ENCODE data around the gene ISOC1.

The ISOC1 gene

DNA sequence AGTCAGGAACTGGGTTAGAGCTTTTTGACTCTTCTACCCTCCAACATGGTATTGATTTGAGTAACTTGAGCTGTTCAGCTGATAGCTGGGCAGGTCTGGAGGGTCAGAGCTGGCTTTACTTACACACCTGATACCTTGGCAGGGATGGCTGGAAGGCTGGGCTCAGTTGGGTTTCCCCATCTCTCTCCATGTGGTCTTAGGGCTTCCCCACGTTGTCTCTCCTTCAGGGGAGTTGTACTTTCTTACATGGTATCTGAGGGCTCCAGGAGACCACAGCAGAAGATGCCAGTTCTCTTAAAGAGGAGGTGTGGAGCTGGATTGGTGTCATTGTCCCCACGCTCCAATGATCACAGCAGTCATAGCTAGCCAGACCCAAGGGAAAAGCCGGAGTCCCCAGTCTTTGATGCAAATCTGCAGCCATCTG, 25.6 kb downstream of the ISOC1 start:
- no peak for DNase-seq (ENCODE audit: low read depth in 1 of 2, low spot score in 1 of 2)
- in situ Hi-C loops (cut with HindIII; ENCODE audit: low pct_unique_long_range_greater_than_20kb, low sequenced_read_pairs): no loop called here
- no peak for TF ChIP-seq JUND (IDR thresholded peaks at IDR 0.05; ENCODE audit: low read depth)

DNA sequence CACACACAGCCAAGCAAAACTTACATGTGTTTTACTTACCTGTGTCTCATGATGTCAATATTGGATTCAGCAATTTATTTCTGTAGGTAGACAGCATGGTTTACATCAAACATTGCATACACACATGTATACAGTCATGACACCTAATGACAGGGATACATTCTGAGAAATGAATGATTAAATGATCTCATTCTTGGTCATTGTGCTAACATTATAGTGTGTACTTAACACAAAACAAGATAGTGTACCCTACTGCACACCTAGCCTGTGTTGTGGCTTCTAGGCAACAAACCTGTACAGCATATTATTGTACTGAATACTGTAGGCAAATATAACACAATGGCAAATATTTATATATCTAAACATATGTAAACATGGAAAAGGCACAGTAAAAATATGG, 28.0 kb downstream of the ISOC1 start:
- in situ Hi-C loops (cut with HindIII; ENCODE audit: low pct_unique_long_range_greater_than_20kb, low sequenced_read_pairs): no loop called here
- peak in 1 of 2 experiments; percentile 20 for DNase-seq (ENCODE audit: low read depth in 1 of 2, low spot score in 1 of 2)
- no peak for TF ChIP-seq JUND (IDR thresholded peaks at IDR 0.05; ENCODE audit: low read depth)

DNA sequence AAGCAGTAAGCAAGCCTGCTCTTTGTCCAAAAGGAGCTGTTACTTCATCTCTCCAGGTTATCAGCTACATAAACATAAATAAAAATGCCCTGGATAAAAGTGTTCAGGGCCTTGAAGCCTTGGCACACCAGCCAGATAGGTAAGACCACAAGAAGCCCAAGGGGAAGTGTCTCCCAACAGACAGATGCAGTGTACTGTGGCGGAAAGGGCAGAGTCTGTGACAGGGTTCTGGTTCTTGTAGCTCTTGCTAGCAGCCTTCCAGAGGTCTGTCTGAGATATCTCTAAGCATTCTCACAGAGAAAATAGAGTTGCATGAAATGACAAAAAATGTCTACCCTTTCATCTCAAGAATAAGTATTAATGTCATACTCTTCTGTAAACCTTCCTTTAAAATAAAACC, 30.1 kb downstream of the ISOC1 start:
- TF ChIP-seq JUND (IDR thresholded peaks at IDR 0.05; ENCODE audit: low read depth): no peak
- in situ Hi-C loops (cut with HindIII; ENCODE audit: low pct_unique_long_range_greater_than_20kb, low sequenced_read_pairs): no loop called here

DNA sequence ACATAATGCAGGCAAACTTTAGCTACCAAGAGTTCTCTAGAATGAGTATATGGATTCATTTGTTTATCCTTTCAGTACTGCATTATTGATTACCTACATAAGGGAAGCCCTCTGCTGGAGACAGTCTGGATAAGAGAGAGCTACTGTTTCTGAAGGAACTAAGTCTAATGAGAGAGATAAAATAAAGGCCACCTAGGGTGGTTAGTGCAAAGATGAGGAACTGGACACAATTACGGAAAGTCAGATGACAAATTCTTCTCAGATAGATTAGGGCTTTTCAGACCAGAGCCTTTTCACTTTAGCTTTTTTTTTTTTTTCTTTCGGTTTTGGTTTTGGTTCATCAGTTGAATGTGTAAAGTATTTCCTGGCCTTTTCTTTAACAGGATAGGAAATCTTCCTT, 31.3 kb downstream of the ISOC1 start:
- in situ Hi-C loops (cut with HindIII; ENCODE audit: low pct_unique_long_range_greater_than_20kb, low sequenced_read_pairs): no loop called here
- TF ChIP-seq JUND (IDR thresholded peaks at IDR 0.05; ENCODE audit: low read depth): no peak
- peak in 1 of 2 experiments; percentile 12 for DNase-seq (ENCODE audit: low read depth in 1 of 2, low spot score in 1 of 2)

More for the DNA sequence above, 30.1 kb downstream of the ISOC1 start:
- DNase-seq (ENCODE audit: low read depth in 1 of 2, low spot score in 1 of 2): no peak

DNA sequence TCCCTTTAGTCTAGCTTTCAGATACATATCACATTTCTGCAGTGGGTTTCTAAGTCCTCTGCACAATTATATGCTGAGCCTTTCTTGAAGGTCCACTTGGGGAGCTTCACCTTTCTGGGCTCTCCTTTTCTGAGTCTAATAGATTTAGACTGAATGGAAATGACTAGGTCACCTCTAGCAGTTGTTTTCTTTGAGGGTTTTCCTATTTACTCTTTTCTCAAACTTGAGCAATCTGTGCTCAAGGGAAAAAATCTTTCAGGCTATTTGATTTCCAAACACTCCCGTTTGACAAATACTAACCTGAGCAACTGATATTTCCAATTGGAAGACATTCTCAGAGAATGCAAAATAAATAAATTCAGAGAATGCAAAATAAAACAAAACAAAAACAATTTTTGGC, 39.0 kb downstream of the ISOC1 start:
- peak in 1 of 2 experiments; percentile 8 for DNase-seq (ENCODE audit: low read depth in 1 of 2, low spot score in 1 of 2)
- in situ Hi-C loops (cut with HindIII; ENCODE audit: low pct_unique_long_range_greater_than_20kb, low sequenced_read_pairs): no loop called here
- TF ChIP-seq JUND (IDR thresholded peaks at IDR 0.05; ENCODE audit: low read depth): no peak

DNA sequence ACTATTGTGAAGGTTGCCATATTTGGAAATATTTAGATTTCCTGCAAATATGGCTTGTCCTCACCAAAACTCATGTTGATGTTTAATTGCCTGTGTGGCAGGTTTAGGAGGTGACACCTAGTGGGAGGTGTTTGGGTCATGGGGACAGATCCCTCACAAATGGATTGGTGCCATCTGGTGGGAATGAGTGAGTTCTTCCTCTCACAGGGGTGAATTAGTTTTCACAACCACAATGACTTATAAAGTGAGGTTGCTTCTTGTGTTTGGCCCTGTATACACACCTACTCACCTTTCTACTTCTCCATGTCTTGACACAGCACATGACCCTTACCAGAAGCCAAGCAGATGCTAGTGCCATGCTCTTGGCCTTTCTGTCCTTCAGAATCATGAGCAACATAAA, 41.1 kb downstream of the ISOC1 start:
- TF ChIP-seq JUND (IDR thresholded peaks at IDR 0.05; ENCODE audit: low read depth): no peak
- peak in 1 of 2 experiments; percentile 68 for DNase-seq (ENCODE audit: low read depth in 1 of 2, low spot score in 1 of 2)
- in situ Hi-C loops (cut with HindIII; ENCODE audit: low pct_unique_long_range_greater_than_20kb, low sequenced_read_pairs): no loop called here

DNA sequence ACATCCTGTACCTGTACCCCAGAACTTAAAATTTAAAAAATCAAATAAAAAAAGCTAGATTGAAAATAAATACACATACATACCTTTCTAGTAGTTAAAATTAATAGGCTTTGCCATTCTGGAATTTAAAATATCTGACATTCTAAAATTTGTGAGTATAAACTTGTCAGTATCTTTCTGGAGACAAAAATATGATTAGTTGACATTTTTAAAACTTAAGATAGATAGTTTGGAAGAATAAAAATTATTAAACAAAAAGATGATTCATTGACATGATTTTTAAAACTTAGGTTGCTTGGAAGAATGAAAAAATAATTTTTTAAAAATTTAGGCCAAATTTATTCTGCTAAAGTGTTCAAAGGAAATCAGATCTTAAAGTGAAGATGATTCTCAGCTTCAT, 43.1 kb downstream of the ISOC1 start:
- no peak for DNase-seq (ENCODE audit: low read depth in 1 of 2, low spot score in 1 of 2)
- in situ Hi-C loops (cut with HindIII; ENCODE audit: low pct_unique_long_range_greater_than_20kb, low sequenced_read_pairs): no loop called here
- TF ChIP-seq JUND (IDR thresholded peaks at IDR 0.05; ENCODE audit: low read depth): no peak

DNA sequence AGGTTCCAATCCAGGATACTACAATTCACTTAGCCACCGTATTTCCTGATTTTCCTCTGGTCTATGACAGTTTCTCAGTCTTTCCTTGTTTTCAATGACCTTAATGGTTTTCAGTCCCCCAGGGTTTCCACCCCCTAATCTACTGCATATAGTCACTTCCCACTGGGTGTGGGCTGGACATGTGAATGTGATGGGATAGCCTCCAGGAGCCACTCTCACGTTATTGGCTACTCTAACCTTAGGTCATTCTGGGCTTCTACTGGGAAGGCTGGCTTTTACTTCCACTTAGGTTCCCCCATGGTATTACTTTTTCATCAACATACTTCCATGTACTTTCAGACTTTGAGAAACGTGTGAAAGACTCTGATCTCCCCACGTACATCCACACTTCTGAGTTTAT, 46.5 kb downstream of the ISOC1 start:
- TF ChIP-seq JUND (IDR thresholded peaks at IDR 0.05; ENCODE audit: low read depth): no peak
- no peak for DNase-seq (ENCODE audit: low read depth in 1 of 2, low spot score in 1 of 2)
- in situ Hi-C loops (cut with HindIII; ENCODE audit: low pct_unique_long_range_greater_than_20kb, low sequenced_read_pairs): no loop called here

DNA sequence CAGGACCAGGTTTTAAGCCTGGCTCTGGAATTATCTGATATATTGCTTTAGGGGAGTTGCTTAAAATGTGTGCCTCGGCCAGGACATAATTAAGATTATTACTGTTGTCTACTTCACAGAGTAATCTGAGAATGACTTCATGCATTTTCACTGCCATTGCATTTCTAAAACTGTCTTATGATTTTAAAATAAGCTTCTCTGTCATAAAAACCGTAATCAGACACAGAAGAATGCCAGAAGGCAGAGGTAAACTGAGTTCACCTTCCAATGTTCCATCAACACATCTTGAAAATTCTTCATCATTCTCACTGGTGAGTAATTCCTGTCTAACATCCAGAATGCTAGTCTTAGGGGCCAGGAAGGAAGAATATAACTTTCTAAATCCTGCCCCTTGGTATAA, 47.1 kb downstream of the ISOC1 start:
- no peak for DNase-seq (ENCODE audit: low read depth in 1 of 2, low spot score in 1 of 2)
- in situ Hi-C loops (cut with HindIII; ENCODE audit: low pct_unique_long_range_greater_than_20kb, low sequenced_read_pairs): no loop called here
- no peak for TF ChIP-seq JUND (IDR thresholded peaks at IDR 0.05; ENCODE audit: low read depth)

DNA sequence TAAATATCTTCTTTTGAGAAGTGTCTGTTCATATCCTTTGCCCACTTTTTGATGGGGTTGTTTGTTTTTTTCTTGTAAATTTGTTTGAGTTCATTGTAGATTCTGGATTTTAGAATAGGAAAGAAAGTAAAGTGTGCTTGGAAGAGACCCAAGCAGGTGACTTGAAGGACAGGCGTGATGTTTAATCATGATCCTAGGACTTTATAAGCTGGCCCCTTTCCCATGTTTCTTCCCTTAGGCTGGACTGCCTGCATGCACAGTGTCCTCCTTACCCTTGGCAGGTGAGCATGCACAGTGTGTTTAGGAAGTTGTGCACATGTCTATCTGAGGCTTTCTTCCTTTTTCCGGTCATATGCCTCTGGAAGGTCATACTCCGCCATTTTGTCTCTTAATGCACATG, 61.3 kb downstream of the ISOC1 start:
- DNase-seq (ENCODE audit: low read depth in 1 of 2, low spot score in 1 of 2): peak in 1 of 2 experiments; percentile 33
- in situ Hi-C loops (cut with HindIII; ENCODE audit: low pct_unique_long_range_greater_than_20kb, low sequenced_read_pairs): no loop called here
- TF ChIP-seq JUND (IDR thresholded peaks at IDR 0.05; ENCODE audit: low read depth): no peak

DNA sequence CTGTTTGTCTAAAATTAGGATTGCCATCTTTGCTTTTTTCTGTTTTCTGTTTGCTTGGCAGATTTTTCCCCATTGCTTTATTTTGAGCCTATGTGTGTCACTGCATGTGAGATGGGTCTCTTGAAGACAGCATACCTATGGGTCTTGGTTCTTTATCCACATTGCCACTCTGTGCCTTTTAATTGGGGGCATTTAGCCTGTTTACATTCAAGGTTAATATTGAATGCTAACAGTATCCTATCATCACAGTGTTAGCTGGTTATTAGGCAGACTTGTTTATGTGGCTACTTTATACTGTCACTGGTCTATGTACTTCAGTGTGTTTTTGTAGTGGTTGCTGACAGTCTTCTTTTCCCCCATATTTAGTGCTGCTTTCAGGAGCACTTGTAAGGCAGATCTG, 67.3 kb downstream of the ISOC1 start:
- in situ Hi-C loops (cut with HindIII; ENCODE audit: low pct_unique_long_range_greater_than_20kb, low sequenced_read_pairs): no loop called here
- no peak for TF ChIP-seq JUND (IDR thresholded peaks at IDR 0.05; ENCODE audit: low read depth)
- DNase-seq (ENCODE audit: low read depth in 1 of 2, low spot score in 1 of 2): no peak
